HS-27A (cell line): ENCODE data around the gene DMRTA1.
"Not testable (repeated sequence)": the region's sequence is repeated elsewhere in the genome, so short reads cannot be mapped to it uniquely, and the experiment has no call there.

Source experiments
- DNase-seq: peaks from one replicate; pipeline ENCODE4 v3.0.0-alpha.2; 2012; ENCODE audit warnings: low read depth, missing footprints

The DMRTA1 gene

GRCh38 chr9:22446589-22446949 is at the start of gene DMRTA1:
DMRTA1 (plus strand) TSS chr9:22446824; CDS start chr9:22447066, 242 bp downstream.
- peak; percentile 40 for DNase-seq

GRCh38 chr9:22401671-22402070 is 45.0 kb upstream of the DMRTA1 start:
- DNase-seq, result no peak

GRCh38 chr9:22405869-22406659 is 40.6 kb upstream of the DMRTA1 start:
- no peak for DNase-seq

- DNase-seq, result no peak
These were observed 32.7 kb upstream of the DMRTA1 start for GRCh38 chr9:22413884-22414283.

- no peak for DNase-seq
These were observed 30.5 kb upstream of the DMRTA1 start for GRCh38 chr9:22415941-22416691.

GRCh38 chr9:22416692-22417060 is 29.9 kb upstream of the DMRTA1 start:
- no peak for DNase-seq

- no peak for DNase-seq
These were observed 23.1 kb upstream of the DMRTA1 start for GRCh38 chr9:22423566-22423965.

GRCh38 chr9:22424616-22425015 is 22.0 kb upstream of the DMRTA1 start:
- DNase-seq, result no peak

GRCh38 chr9:22425551-22425950 is 21.1 kb upstream of the DMRTA1 start:
- no peak for DNase-seq

GRCh38 chr9:22427226-22427880 is 19.3 kb upstream of the DMRTA1 start:
- no peak for DNase-seq

GRCh38 chr9:22433691-22434090 is 12.9 kb upstream of the DMRTA1 start:
- no peak for DNase-seq

GRCh38 chr9:22435252-22435651 is 11.4 kb upstream of the DMRTA1 start:
- not testable (repeated sequence) for DNase-seq

- DNase-seq, result not testable (repeated sequence)
These were observed 9.1 kb upstream of the DMRTA1 start for GRCh38 chr9:22437461-22438067.

GRCh38 chr9:22440841-22441240 is 5.8 kb upstream of the DMRTA1 start:
- no peak for DNase-seq

- peak; percentile 31 for DNase-seq
These were observed 460 bp downstream of the DMRTA1 start for GRCh38 chr9:22446950-22447617.

GRCh38 chr9:22447618-22448305 is 1.1 kb downstream of the DMRTA1 start:
- DNase-seq, result no peak

- DNase-seq, result no peak
These were observed 3.1 kb downstream of the DMRTA1 start for GRCh38 chr9:22449719-22450118.

GRCh38 chr9:22452415-22453010 is 5.9 kb downstream of the DMRTA1 start:
- no peak for DNase-seq

GRCh38 chr9:22454016-22454415 is 7.4 kb downstream of the DMRTA1 start:
- no peak for DNase-seq

GRCh38 chr9:22455181-22455580 is 8.6 kb downstream of the DMRTA1 start:
- no peak for DNase-seq

- no peak for DNase-seq
These were observed 10.8 kb downstream of the DMRTA1 start for GRCh38 chr9:22457448-22457847.
